Stimulated activated effector memory CD8-positive, alpha-beta T cell treated with anti-CD3 and anti-CD28 coated beads, Interleukin-12 subunit alpha, Interleukin-12 subunit beta, amount 100 ng/mL, for 72 hours (primary cell): ENCODE data around the gene PGLYRP4.
A peak's percentile ranks its signal among the peaks of the same experiment; 100 is the strongest.

Source experiments
- ATAC-seq: fragments of 150-1000 bp; cut with Tn5 transposase; 2 replicates; pipeline ENCODE4 v1.10.0; 2021
- DNase-seq, 2 donors: peaks; one replicate each; pipeline ENCODE4 v3.0.0; 2021 to 2022; ENCODE audit warnings: low spot score in 2 of 2
- H3K27ac Mint-ChIP-seq: one replicate; pipeline ENCODE4 v1.8.0; 2022; ENCODE audit warnings: mild to moderate bottlenecking, mixed read lengths
- H3K36me3 Mint-ChIP-seq: one replicate; pipeline ENCODE4 v1.8.0; 2022; ENCODE audit warnings: mild to moderate bottlenecking, mixed read lengths
- H3K4me1 Mint-ChIP-seq: one replicate; pipeline ENCODE4 v1.8.0; 2022; ENCODE audit warnings: mixed read lengths
- H3K4me3 Mint-ChIP-seq: one replicate; pipeline ENCODE4 v1.8.0; 2022; ENCODE audit warnings: mild to moderate bottlenecking, mixed read lengths
- H3K9me3 Mint-ChIP-seq: one replicate; pipeline ENCODE4 v1.8.0; 2022; ENCODE audit warnings: mixed read lengths

Gene PGLYRP4

GRCh38 chr1:153348511-153349362 is at the start of gene PGLYRP4:
TSS of gene PGLYRP4 (minus strand) at chr1:153348841. CDS start at chr1:153347932, 909 bp downstream.
- Mint-ChIP-seq H3K36me3 (no peaks in the 10 kb centered on the region), H3K27ac (no peak within 1 kb of the TSS), H3K4me1 (peaks cover 25% of the 10 kb centered on the region), H3K4me3 (no peak within 1 kb of the TSS), H3K9me3 (no peaks in the 10 kb centered on the region)
- DNase-seq (peak in 1 of 2 donors; percentile 40), ATAC-seq (peak; percentile 19)

- ATAC-seq (no peak), DNase-seq (no peak)
- Mint-ChIP-seq H3K36me3 (no peaks in the 10 kb centered on the region), H3K4me1 (no peaks in the 10 kb centered on the region), H3K4me3 (no peak overlapping the region), H3K27ac (no peak overlapping the region), H3K9me3 (no peaks in the 10 kb centered on the region)
These were observed 49.4 kb upstream of the PGLYRP4 start for GRCh38 chr1:153397924-153398651.

GRCh38 chr1:153397051-153397923 is 48.6 kb upstream of the PGLYRP4 start:
- Mint-ChIP-seq H3K9me3 (no peaks in the 10 kb centered on the region), H3K27ac (no peak overlapping the region), H3K36me3 (no peaks in the 10 kb centered on the region), H3K4me1 (no peaks in the 10 kb centered on the region), H3K4me3 (no peak overlapping the region)
- ATAC-seq (no peak), DNase-seq (no peak)

GRCh38 chr1:153396461-153396860 is 47.8 kb upstream of the PGLYRP4 start:
- Mint-ChIP-seq H3K36me3 (no peaks in the 10 kb centered on the region), H3K4me3 (no peak overlapping the region), H3K9me3 (no peaks in the 10 kb centered on the region), H3K4me1 (no peaks in the 10 kb centered on the region), H3K27ac (no peak overlapping the region)
- ATAC-seq (no peak), DNase-seq (no peak)

- Mint-ChIP-seq H3K4me1 (no peaks in the 10 kb centered on the region), H3K4me3 (no peak overlapping the region), H3K36me3 (no peaks in the 10 kb centered on the region), H3K27ac (no peak overlapping the region), H3K9me3 (no peaks in the 10 kb centered on the region)
- DNase-seq: no peak
- ATAC-seq: no peak
These were observed 47.1 kb upstream of the PGLYRP4 start for GRCh38 chr1:153395776-153396175.

GRCh38 chr1:153395136-153395685 is 46.6 kb upstream of the PGLYRP4 start:
- Mint-ChIP-seq H3K9me3 (no peaks in the 10 kb centered on the region), H3K4me1 (no peaks in the 10 kb centered on the region), H3K4me3 (no peak overlapping the region), H3K27ac (no peak overlapping the region), H3K36me3 (no peaks in the 10 kb centered on the region)
- ATAC-seq (no peak), DNase-seq (no peak)

GRCh38 chr1:153394391-153394790 is 45.8 kb upstream of the PGLYRP4 start:
- Mint-ChIP-seq H3K4me3 (no peak overlapping the region), H3K27ac (no peak overlapping the region), H3K36me3 (no peaks in the 10 kb centered on the region), H3K4me1 (no peaks in the 10 kb centered on the region), H3K9me3 (no peaks in the 10 kb centered on the region)
- DNase-seq (no peak), ATAC-seq (no peak)

GRCh38 chr1:153393926-153394325 is 45.3 kb upstream of the PGLYRP4 start:
- H3K27ac Mint-ChIP-seq: no peak overlapping the region
- H3K36me3 Mint-ChIP-seq: no peaks in the 10 kb centered on the region
- no peak for ATAC-seq
- no peaks in the 10 kb centered on the region for H3K9me3 Mint-ChIP-seq
- DNase-seq: no peak
- no peaks in the 10 kb centered on the region for H3K4me1 Mint-ChIP-seq
- no peak overlapping the region for H3K4me3 Mint-ChIP-seq

- no peaks in the 10 kb centered on the region for H3K36me3 Mint-ChIP-seq
- H3K9me3 Mint-ChIP-seq: no peaks in the 10 kb centered on the region
- no peaks in the 10 kb centered on the region for H3K4me1 Mint-ChIP-seq
- DNase-seq: no peak
- ATAC-seq: no peak
- no peak overlapping the region for H3K27ac Mint-ChIP-seq
- H3K4me3 Mint-ChIP-seq: no peak overlapping the region
These were observed 44.2 kb upstream of the PGLYRP4 start for GRCh38 chr1:153392822-153393221.

- Mint-ChIP-seq H3K36me3 (no peaks in the 10 kb centered on the region), H3K4me1 (no peaks in the 10 kb centered on the region), H3K4me3 (no peak overlapping the region), H3K27ac (no peak overlapping the region), H3K9me3 (no peaks in the 10 kb centered on the region)
- DNase-seq (no peak), ATAC-seq (no peak)
These were observed 43.6 kb upstream of the PGLYRP4 start for GRCh38 chr1:153392258-153392657.

GRCh38 chr1:153390938-153391710 is 42.5 kb upstream of the PGLYRP4 start, which contains the start of gene S100A8:
TSS of gene S100A8 (minus strand) at chr1:153391073. CDS start at chr1:153390535, 538 bp downstream.
- H3K27ac Mint-ChIP-seq: no peak within 1 kb of the TSS
- H3K9me3 Mint-ChIP-seq: no peaks in the 10 kb centered on the region
- no peak within 1 kb of the TSS for H3K4me3 Mint-ChIP-seq
- H3K4me1 Mint-ChIP-seq: no peaks in the 10 kb centered on the region
- DNase-seq (no peak), ATAC-seq (no peak)
- H3K36me3 Mint-ChIP-seq: no peaks in the 10 kb centered on the region

GRCh38 chr1:153389973-153390879 is 41.6 kb upstream of the PGLYRP4 start:
- DNase-seq (no peak), ATAC-seq (no peak)
- Mint-ChIP-seq H3K36me3 (no peaks in the 10 kb centered on the region), H3K4me1 (no peaks in the 10 kb centered on the region), H3K4me3 (no peak overlapping the region), H3K9me3 (no peaks in the 10 kb centered on the region), H3K27ac (no peak overlapping the region)

- H3K36me3 Mint-ChIP-seq: no peaks in the 10 kb centered on the region
- H3K4me1 Mint-ChIP-seq: no peaks in the 10 kb centered on the region
- H3K27ac Mint-ChIP-seq: no peak overlapping the region
- H3K9me3 Mint-ChIP-seq: no peaks in the 10 kb centered on the region
- no peak for ATAC-seq
- peak in 1 of 2 donors; percentile 29 for DNase-seq
- H3K4me3 Mint-ChIP-seq: no peak overlapping the region
These were observed 40.8 kb upstream of the PGLYRP4 start for GRCh38 chr1:153389401-153389800.
